ENCODE data around the gene GGCT.

Gene GGCT

GRCh38 chr7:30519122-30519521 lies 14.5 kb upstream of the GGCT start:
- no peak overlapping the region for H3K4me3 ChIP-seq (ENCODE audit: low read length)
- TF ChIP-seq, protein P1, sequence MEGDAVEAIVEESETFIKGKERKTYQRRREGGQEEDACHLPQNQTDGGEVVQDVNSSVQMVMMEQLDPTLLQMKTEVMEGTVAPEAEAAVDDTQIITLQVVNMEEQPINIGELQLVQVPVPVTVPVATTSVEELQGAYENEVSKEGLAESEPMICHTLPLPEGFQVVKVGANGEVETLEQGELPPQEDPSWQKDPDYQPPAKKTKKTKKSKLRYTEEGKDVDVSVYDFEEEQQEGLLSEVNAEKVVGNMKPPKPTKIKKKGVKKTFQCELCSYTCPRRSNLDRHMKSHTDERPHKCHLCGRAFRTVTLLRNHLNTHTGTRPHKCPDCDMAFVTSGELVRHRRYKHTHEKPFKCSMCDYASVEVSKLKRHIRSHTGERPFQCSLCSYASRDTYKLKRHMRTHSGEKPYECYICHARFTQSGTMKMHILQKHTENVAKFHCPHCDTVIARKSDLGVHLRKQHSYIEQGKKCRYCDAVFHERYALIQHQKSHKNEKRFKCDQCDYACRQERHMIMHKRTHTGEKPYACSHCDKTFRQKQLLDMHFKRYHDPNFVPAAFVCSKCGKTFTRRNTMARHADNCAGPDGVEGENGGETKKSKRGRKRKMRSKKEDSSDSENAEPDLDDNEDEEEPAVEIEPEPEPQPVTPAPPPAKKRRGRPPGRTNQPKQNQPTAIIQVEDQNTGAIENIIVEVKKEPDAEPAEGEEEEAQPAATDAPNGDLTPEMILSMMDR (conservative IDR thresholded peaks at IDR 0.05; ENCODE audit: low read length) = no peak
- DNase-seq (ENCODE audit: low read depth) = no peak

DNA sequence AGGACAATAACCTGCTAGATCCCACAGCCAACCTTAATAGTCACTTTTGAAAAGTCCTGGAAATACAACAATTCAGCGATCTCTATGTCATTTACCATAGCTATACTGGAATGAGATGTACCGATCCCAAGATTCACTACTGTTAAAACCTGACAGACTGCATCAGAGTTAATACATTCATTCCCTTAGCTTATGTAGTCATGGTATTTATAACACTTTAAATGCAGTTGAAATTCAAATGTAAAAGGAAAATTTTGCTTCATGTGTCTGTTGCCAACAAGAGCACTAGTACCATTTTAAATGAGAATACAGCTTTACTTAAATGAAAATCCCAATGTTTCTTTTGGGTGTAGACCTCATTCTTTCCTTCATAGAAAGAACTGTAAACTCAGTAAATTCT lies 11.1 kb upstream of the GGCT start:
- TF ChIP-seq, protein P1 (conservative IDR thresholded peaks at IDR 0.05; ENCODE audit: low read length) = no peak
- H3K4me3 ChIP-seq (ENCODE audit: low read length) = no peak overlapping the region
- DNase-seq (ENCODE audit: low read depth) = no peak

DNA sequence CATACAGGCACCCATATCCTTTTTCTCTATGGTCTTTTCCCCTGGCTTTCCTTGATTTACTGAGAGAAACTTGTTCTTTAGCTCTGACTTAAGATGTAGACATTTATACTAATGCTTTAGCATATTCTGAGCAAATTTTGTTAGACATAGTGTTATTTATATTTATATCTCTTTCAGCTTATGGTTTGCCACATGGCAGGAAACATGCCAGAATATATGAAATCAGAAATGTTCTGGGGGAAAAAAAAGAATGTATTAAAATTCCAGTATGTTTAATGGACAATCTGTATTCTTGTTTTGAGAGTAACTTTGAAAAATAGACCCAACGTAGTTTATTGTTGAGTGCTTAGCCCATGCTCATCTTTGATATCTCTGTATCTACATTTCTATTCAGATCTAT lies 10.1 kb upstream of the GGCT start:
- no peak overlapping the region for H3K4me3 ChIP-seq (ENCODE audit: low read length)
- TF ChIP-seq, protein P1 (conservative IDR thresholded peaks at IDR 0.05; ENCODE audit: low read length) = no peak
- no peak for DNase-seq (ENCODE audit: low read depth)

GRCh38 chr7:30514177-30514576 lies 9.5 kb upstream of the GGCT start:
- TF ChIP-seq, protein P1 (conservative IDR thresholded peaks at IDR 0.05; ENCODE audit: low read length) = no peak
- H3K4me3 ChIP-seq (ENCODE audit: low read length) = no peak overlapping the region
- DNase-seq (ENCODE audit: low read depth) = no peak

- no peak overlapping the region for H3K4me3 ChIP-seq (ENCODE audit: low read length)
- TF ChIP-seq, protein P1 (conservative IDR thresholded peaks at IDR 0.05; ENCODE audit: low read length) = no peak
- no peak for DNase-seq (ENCODE audit: low read depth)
These were observed 9.1 kb upstream of the GGCT start for GRCh38 chr7:30513762-30514161.

- H3K4me3 ChIP-seq (ENCODE audit: low read length) = no peak overlapping the region
These were observed 7.5 kb upstream of the GGCT start for GRCh38 chr7:30511973-30512662.

DNA sequence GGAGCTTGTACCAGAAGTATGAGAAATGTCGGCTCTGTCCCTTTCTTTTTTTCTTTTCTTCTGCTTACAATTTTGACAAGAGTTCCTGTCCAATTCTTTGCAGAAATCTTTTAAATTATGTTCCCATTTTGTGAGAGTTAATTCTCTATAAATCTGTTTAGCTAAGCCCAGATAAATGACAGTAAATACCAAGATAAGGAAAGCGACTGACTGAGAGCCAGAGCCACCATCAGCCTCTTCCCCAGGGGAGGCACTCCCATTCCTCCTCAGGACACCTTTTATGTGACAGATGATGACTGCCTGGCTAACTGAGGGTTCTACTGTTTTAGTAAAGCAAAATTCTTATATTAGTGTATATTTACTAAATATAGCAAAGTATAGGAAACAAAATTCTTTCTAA lies 6.9 kb upstream of the GGCT start:
- TF ChIP-seq, protein P1 (conservative IDR thresholded peaks at IDR 0.05; ENCODE audit: low read length) = no peak
- no peak for DNase-seq (ENCODE audit: low read depth)
- no peak overlapping the region for H3K4me3 ChIP-seq (ENCODE audit: low read length)

More at GRCh38 chr7:30511973-30512662, 7.5 kb upstream of the GGCT start:
- TF ChIP-seq, protein P1 (conservative IDR thresholded peaks at IDR 0.05; ENCODE audit: low read length) = no peak
- no peak for DNase-seq (ENCODE audit: low read depth)

Measured in AG10803 (cell line).